ENCODE measurements around the gene PREB. TPM values are rescaled to one million over a fixed set of nuclear protein-coding genes. Genes with fewer than 3 reads are reported as not detected.
A peak's percentile ranks its signal among the peaks of the same experiment; 100 is the strongest.

The PREB gene
- polyA plus RNA-seq, 3 donors = 51.5 to 55.3 (median 51.7) TPM

DNA sequence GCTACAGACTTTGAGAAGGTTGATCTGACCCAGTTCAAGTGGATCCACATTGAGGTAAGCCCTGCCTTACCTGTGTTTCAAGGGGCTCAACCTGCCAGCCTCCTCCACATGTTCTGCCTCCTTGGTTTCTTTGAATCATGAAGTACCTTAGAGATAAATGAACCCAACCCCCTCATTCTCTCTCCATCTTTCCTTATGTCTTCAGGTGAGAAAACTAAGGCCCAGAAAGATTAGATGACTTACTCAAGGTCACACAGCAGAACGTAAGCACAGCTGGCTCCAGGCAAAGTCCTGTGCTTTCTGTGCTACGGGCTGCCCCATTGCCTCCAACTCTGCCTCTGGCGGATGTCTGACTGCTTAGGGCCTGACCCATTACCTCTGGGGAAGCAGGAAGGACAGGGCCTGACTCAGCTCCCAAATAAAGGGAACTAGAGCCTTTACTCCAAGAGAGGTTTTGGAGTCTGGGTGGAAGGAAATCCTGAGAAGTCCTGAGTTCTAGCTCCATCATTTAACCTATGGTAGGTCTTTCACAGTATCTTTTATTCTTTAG, 37.6 kb downstream of the PREB start:
- DNase-seq (ENCODE audit: low read depth in 3 of 3, low spot score in 2 of 3) = no peak

- no peak for DNase-seq (ENCODE audit: low read depth in 3 of 3, low spot score in 2 of 3)
These were observed 38.4 kb downstream of the PREB start for GRCh38 chr2:27095745-27096651.

GRCh38 chr2:27095427-27095744, 39.0 kb downstream of the PREB start:
- no peak for DNase-seq (ENCODE audit: low read depth in 3 of 3, low spot score in 2 of 3)

DNA sequence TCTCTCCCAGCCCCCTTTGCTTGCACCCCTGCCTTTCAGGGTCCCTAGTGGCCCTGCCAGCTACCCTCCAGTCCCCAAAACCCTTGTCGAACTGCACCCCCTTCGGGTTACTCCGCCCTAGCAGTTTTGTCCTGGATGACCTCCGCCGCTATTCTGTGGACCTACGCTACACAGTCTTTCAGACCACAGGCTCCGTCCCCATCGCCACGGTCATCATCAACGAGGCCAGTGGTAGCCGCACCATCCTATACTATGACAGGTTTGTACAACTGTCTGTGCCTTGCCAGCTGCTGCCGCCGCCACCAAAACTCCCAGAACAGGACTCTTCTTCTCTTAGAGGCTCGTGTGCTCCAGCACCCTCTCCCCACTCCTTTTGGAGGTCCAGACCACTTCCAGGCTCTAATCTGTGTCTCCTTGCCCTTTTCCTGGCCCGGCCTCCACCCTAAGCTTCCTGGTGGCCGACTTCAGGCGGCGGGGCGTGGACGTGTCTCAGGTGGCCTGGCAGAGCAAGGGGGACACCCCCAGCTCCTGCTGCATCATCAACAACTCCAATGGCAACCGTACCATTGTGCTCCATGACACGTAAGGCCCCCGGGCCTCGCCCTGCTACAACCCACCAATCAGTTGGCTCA, 40.0 kb downstream of the PREB start:
- DNase-seq (ENCODE audit: low read depth in 3 of 3, low spot score in 2 of 3) = no peak

DNA sequence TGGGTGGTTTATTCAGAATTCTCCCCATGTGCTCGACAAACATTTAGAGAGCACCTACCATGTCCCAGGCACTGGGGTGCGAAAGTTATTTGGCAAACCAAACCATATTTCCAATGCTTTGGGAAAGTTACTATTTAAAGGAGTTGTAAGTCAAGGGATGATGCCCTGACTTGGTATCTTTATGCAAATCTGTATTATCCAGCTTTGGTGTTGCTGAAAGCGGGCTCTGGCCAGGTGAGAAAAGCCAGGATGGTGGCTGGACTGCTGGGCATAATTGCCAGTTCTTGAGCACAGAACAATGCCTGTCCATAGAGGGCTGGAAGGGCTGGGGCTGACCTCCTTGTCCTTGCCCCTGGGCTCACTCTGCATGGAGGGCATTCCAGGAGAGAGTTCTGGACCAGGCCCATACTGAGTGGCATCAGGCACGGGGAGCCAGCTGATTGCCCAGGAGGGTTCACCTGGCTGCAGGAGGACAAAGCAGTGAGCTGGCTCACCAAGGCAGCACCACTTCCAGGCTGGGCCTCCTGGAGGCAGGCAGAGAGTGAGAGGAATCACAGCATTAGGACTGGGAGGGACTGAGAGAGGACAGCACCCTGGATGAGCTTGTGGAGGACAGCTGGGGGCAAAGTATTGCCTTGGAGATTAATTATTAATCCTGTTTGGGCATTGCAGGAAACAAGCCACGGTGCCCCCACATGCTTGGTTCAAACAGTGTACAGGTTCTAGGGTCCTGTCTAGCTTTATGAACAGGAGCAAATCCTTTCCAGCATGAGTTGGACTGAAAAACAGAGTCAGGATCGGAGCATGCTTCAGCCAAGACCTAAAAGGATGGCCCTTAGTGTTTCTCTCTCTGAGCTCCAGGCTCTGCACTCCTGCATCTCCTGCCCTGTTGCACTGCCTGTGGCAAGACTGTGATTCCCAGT, 40.7 kb downstream of the PREB start:
- DNase-seq (ENCODE audit: low read depth in 3 of 3, low spot score in 2 of 3) = no peak

DNA sequence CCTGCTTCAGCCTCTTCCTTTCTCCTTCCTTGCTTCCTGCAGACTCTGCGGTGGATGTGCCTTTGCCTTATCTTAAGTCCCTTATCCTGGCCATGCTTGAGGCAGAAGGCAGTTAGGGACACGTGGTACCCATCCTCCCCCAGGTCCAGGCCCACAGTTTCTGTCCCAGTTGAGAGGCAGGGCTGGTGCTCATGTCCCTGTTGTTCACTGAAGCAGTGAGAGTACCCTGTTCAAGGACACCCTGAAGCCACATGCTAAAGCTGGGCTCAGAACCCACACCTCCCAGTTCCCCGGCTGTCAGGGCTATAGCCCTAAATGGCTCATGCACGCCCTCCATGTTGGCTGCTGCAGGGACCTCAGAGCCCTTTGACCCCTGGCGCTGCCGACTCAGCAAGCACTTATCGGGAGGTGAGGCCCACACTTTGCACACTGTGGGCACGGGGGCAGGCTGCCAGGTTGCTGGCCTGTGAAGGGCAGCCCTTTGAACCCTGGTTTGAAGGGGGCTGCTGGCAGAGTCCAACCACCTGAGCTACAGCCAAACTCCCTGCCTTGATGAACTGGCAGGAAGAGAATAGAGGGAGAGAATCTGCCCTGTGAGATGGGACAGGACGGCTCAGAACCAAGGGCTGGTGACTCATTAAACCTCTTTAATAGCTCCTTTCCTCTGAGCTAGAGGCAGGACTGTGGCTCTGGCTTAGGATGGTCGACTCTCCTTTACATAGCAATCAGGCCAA, 41.6 kb downstream of the PREB start:
- no peak for DNase-seq (ENCODE audit: low read depth in 3 of 3, low spot score in 2 of 3)

- DNase-seq (ENCODE audit: low read depth in 3 of 3, low spot score in 2 of 3) = no peak
These were observed 42.4 kb downstream of the PREB start for GRCh38 chr2:27091746-27092695.

DNA sequence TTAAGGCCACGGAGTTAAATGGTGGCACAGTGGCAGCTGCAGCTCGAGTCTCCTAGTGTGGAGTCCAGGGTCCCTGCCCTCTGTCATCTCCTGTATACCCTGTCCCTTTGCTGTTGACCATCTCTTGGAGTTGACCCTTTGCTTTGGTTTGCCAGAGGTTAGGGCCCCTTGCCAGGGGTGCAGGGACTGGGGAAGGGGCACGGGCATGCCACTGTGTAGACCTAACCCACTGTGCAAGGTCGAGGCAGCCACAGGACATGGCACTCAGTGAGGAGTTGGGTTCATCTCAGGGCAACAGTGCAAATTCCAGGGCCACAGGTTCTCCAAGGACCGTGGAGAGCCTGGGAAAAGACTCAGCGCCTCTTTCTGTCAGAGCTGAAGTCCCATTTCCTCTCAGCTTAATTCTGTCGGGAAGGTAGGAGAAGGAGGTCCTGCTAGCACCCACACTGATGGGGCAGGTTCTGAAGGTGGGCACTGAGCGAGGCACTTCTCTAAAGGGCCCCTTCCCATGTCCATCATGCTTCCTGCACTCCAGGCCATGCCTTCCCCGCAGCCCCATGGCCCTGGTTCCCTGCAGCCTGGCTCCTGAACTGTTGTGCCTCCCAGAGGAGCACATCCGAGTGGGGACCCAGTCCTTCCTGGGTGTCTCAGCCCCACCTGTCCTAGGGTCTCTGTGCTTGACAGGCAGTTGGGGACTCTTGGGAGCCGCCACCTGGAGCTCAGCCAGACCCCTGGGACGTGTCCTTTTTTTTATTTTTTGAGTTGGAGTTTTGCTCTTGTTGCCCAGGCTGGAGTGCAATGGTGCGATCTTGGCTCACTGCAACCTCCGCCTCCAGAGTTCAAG, 45.1 kb downstream of the PREB start:
- no peak for DNase-seq (ENCODE audit: low read depth in 3 of 3, low spot score in 2 of 3)

GRCh38 chr2:27088634-27089033, 45.8 kb downstream of the PREB start:
- no peak for DNase-seq (ENCODE audit: low read depth in 3 of 3, low spot score in 2 of 3)

GRCh38 chr2:27087823-27088410, 46.5 kb downstream of the PREB start:
- DNase-seq (ENCODE audit: low read depth in 3 of 3, low spot score in 2 of 3) = no peak

- no peak for DNase-seq (ENCODE audit: low read depth in 3 of 3, low spot score in 2 of 3)
These were observed 47.5 kb downstream of the PREB start, which contains the start of gene KHK for GRCh38 chr2:27086724-27087593. KHK (plus strand) TSS chr2:27086772; CDS start chr2:27087260, 488 bp downstream.

DNA sequence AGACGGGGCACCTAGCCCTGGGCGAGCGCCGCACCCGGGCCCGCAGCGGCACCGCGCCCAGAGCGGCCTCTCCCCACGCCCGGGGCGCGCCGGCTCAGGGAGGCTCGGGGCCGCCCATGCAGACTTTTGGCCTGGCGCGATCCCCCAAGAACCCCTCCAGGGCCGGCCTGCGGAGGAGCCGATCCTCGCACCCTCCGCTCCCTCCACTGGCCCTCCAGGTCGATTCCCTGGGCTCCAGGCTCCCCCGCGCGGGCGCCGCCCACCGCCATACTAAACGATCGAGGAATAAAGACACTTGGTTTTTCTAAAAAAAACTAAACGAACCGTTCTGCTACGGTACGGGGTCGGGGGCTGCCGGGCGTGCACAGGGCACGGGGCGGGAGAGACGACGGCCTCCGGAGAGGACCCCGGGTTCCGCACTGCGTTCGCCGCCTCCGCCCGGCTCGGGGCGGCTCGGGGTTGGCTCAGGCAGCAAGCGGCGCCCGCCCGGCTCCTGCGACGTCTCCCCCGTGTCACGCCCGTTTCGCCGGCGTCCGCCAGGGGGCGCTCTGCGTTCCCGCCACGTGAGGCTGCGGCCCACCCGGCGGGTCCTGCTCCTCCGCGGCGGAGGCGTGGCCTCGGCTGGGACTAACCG, 48.2 kb downstream of the PREB start:
- peak in 2 of 3 donors; percentile 85 to 87 for DNase-seq (ENCODE audit: low read depth in 3 of 3, low spot score in 2 of 3)

DNA sequence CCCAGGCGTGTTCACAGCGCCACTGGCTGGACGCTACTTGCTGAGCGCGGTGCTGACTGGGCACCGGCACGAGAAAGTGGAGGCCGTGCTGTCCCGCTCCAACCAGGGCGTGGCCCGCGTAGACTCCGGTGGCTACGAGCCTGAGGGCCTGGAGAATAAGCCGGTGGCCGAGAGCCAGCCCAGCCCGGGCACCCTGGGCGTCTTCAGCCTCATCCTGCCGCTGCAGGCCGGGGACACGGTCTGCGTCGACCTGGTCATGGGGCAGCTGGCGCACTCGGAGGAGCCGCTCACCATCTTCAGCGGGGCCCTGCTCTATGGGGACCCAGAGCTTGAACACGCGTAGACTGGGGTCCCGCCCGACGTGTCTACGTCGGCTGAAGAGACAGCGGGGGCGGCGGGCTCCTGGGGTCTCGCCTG, 48.8 kb downstream of the PREB start:
- DNase-seq (ENCODE audit: low read depth in 3 of 3, low spot score in 2 of 3) = no peak

DNA sequence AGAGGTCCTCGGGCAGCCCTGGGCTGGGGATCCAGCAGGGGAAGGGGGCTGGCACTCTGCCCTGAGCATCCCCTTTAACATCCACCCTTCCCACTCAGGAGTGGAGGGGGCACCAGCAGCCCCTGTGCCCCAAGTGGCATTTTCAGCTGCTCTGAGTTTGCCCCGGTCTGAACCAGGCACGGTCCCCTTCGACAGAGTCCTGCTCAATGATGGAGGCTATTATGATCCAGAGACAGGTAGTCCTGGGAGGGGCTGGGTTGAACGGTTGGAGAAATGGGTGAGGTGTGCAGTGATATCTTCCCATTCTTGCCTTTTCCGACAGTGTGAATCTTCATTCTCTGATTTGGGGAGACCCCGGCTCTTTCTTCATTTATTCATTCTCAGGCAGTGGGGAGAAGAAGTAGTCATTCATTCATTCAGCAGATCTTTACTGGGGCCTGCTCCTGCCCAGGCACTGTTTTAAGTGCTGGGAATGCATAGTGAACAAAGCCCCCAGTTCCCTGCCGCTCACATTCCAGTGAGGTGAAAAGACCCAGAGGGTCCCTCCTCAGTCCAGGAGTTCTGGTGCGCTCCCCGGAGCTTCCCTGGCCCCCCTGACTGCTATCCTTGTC, 49.3 kb downstream of the PREB start:
- DNase-seq (ENCODE audit: low read depth in 3 of 3, low spot score in 2 of 3) = no peak

GRCh38 chr2:27084297-27085061, 50.0 kb downstream of the PREB start:
- no peak for DNase-seq (ENCODE audit: low read depth in 3 of 3, low spot score in 2 of 3)
